Activated CD8-positive, alpha-beta memory T cell treated with anti-CD3 and anti-CD28 coated beads for 36 hours (primary cell): ENCODE data around the gene TBX3. TPM values are rescaled to one million over a fixed set of nuclear protein-coding genes. Genes with fewer than 3 reads are reported as not detected.

Source experiments
- CTCF ChIA-PET: fragments of 350-600 bp; sonication (Branson Sonifier 250); formaldehyde crosslinking; loops from one replicate; lab custom pipeline; 2021; ENCODE audit warnings: antibody characterized with exemption; lab: Charles Lee
- POLR2A ChIA-PET: fragments of 350-600 bp; sonication (Branson Sonifier 250); formaldehyde crosslinking; loops from one replicate; lab custom pipeline; 2021; ENCODE audit warnings: antibody characterized with exemption; lab: Charles Lee
- total RNA-seq, 2 experiments: library from RNA; stranded (reverse); gene quantifications; one replicate each; pipeline ENCODE4 v1.2.3, GENCODE V29; 2021

The TBX3 gene
- total RNA-seq, 2 experiments from 2014 or later: not detected

DNA sequence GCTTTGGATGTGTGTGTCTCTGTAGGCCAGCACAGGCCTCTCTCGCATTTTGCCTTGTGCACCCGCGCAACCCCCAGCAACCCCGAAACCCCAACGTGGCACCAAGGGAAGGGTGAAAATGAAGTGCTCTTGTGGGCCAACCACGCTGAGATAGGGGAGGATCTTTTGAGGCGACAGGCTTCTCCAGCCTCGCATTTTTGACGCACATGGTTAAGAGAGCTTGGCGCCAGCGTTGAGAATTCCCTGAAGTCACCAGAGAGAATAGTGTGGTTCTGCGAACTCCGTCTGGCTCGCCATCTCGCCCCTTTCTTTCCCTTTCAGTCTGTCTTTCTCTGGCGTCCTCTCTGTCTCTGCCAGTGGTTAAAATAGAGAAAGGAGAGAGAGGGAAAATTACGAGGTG lies 1.9 kb upstream of the TBX3 start:
- POLR2A ChIA-PET: no interaction called here
- CTCF ChIA-PET: no interaction called here

DNA sequence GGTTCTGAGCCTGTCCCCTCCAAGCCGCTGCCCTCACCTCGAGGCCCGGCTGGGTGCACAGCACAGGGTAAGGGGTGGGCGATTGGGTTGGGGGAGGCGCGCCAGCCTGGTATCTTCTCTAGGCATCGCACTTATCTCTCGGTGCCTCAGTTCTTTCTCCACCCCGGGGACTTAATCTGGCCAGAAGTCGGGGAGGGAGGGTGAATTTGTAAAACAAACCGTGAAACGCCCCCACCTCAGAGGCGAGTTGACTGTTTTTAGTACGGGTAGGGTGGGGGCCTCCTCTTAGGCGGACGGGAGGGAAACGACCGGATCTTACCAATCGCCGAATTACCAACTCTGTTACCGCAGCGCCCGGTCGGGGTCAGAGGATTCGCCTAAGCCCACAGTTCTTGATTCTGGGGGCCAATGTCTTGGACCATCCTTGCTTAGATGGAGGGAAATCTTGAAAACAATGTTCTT lies 1.4 kb upstream of the TBX3 start:
- ChIA-PET CTCF (no interaction called here), POLR2A (no interaction called here)

DNA sequence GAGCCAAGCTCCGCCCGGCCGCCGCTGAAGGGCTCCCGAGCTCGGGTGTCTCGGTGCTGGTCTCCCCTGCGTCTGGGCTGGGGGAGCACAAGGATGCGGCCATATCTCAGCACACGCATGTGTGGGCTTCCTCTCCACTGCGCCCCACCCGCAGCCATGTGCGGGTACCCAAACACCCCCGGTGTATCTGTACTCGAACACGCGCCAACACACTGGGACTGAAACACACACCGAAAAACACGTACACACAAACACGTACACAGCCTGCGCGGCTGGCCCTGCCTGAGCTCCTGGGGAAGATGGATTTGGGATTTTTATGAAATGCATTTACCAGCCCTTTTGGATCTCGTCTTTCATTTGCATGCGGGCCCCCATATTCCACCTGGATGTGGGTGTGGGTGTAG lies 897 bp upstream of the TBX3 start:
- POLR2A ChIA-PET: no interaction called here
- CTCF ChIA-PET: no interaction called here

DNA sequence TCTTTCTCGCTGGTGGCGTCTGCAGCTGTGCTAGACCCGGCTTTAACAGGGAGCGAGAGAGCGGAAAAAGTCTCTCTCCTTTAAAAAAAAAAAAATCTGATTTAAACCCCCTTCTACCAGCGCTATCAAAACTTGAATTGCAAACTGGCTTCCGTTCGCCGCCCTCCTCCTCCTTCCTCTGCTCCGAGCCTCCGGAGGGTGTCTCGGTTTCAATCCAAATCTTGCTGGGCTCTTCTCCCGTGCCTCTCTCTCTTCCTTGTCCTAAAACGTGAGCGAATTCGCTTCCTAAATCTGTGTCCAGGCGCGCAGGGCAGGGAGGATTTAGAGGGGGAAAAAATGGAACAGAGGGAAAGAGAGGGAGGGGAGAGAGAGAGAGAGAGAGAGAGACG lies 272 bp downstream of the TBX3 start:
- CTCF ChIA-PET: no interaction called here

GRCh38 chr12:114682785-114683708 lies 928 bp downstream of the TBX3 start:
- CTCF ChIA-PET: no interaction called here
- POLR2A ChIA-PET: no interaction called here

More for the DNA sequence above, 272 bp downstream of the TBX3 start:
- POLR2A ChIA-PET: no interaction called here

DNA sequence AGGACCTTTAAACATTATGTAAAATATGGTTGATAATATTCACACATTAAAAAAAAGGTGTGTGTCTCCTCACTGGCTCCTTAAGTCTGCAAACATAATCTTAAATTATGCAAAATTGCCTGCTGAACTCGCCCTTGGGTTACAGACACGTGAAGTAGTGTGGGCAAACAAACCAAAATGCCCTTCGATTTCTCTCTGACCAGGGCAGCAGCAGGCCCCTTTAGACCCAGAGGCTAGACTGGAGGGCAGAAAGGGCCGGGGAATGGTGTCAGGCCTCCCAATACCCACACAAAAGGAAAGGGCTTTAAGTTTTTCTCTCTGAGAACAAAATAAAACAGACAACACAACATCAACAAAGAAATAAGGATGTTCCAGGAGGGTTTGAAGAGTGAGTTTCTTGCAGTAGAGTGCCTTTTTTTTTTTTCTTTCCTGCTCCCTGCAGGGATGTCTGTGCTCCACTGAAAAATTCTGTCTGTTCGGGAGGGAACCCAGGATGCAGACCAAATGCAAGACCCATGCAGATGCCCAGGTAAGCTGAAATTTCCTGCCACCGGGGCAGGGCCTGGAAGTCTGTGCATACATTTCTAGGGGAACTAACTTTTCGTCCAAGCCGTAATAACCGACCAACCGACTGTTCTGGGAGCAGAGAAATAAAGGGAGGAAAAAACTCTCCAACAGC lies 1.7 kb downstream of the TBX3 start:
- ChIA-PET POLR2A (no interaction called here), CTCF (no interaction called here)

- POLR2A ChIA-PET: no interaction called here
Measured at GRCh38 chr12:114681116-114681871, 2.7 kb downstream of the TBX3 start.

GRCh38 chr12:114680604-114681069 lies 3.3 kb downstream of the TBX3 start:
- ChIA-PET POLR2A (no interaction called here), CTCF (no interaction called here)

More at GRCh38 chr12:114681116-114681871, 2.7 kb downstream of the TBX3 start:
- CTCF ChIA-PET: no interaction called here

- POLR2A ChIA-PET: no interaction called here
- CTCF ChIA-PET: no interaction called here
Measured at GRCh38 chr12:114679942-114680341, 4.0 kb downstream of the TBX3 start.

- ChIA-PET CTCF (no interaction called here), POLR2A (no interaction called here)
Measured at GRCh38 chr12:114679452-114679875, 4.5 kb downstream of the TBX3 start.

- POLR2A ChIA-PET: no interaction called here
- CTCF ChIA-PET: no interaction called here
Measured at GRCh38 chr12:114678718-114679117, 5.3 kb downstream of the TBX3 start.

DNA sequence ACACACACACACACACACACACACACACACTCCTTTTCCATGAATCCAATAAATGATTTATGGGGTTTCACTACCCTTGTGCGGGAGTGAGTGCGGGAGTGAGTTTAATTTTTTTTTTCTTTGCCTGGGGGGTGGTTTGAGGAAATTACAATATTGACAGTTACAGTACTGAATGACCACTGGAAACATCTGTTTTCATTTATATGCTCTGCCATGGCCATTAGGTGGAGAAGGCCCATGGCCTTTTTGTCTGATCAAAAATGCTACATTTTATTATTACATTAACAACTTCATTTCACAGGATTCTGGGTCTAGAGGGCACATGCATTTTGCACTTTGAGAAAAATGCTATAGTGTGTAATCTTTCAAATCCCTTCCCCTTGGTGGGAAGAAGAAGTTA lies 5.9 kb downstream of the TBX3 start:
- CTCF ChIA-PET: no interaction called here
- POLR2A ChIA-PET: no interaction called here

GRCh38 chr12:114676142-114676741 lies 7.7 kb downstream of the TBX3 start:
- POLR2A ChIA-PET: no interaction called here
- CTCF ChIA-PET: no interaction called here

GRCh38 chr12:114674251-114675047 lies 9.5 kb downstream of the TBX3 start:
- ChIA-PET CTCF (no interaction called here), POLR2A (no interaction called here)

DNA sequence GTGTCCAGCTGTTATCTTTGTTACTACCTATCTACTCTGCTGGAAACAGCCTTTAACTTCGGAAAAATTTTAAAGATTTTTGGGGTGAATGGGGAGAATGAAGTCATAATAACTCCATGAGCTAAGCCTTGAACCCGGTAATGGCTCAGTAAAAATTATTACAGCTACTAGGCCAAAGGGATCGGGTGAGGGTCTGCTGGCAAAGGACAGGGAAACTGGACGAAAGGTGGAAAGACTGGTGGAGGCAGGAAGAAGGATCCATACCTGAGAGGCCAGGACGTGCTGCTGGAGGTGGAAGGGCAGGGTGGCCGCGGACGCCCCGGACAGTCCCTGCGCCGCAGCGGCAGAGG lies 10.1 kb downstream of the TBX3 start:
- CTCF ChIA-PET: no interaction called here
- POLR2A ChIA-PET: no interaction called here

GRCh38 chr12:114673169-114673833 lies 10.7 kb downstream of the TBX3 start:
- POLR2A ChIA-PET: no interaction called here
- CTCF ChIA-PET: no interaction called here

GRCh38 chr12:114672817-114673168 lies 11.2 kb downstream of the TBX3 start:
- POLR2A ChIA-PET: no interaction called here
- CTCF ChIA-PET: no interaction called here
